ENCODE measurements around the gene ARFGEF2. TPM values are rescaled to one million over a fixed set of nuclear protein-coding genes. Genes with fewer than 3 reads are reported as not detected.

The ARFGEF2 gene
- total RNA-seq, result 47.1 and 50.5 TPM in 2 replicates

DNA sequence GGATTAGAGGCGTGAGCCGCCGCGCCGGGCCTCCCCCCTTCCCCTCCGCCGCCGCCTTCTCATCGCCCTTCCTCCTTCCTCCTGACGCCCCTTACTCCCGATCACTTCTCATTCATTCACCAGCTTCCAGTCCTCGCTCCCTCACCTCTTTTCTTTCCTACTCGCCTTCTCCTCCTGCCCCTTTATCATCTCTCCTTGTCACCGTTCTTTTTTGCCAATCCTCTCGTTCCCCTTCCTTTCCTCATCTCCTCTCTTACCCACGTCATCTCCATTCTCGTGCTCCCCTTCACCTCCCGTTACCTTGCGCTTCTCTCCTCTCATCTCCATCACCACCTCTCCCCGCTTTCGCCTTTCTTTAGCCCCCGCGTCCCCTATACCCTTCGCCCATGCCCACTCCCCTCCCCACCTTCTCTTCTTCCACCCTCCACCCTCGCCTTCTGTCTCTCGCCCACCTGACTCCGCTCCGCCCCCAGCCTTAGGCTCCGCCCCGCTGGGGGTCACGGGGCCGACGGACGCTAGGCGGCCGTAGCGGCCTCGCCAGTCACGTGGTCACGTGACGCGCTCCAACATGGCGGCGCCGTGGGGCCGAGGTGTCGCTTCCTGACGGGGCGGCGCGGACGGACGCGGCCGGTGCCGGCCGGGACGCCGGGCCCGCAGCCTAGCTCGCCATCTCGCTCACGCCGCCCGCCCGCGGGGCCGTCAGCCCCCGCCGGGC, at the start of gene ARFGEF2:
ARFGEF2 (plus strand) TSS at position 544 of the 715 bp plus-strand sequence. CDS start 179 bp downstream, outside the sequence.

GRCh38 chr20:49046087-49046900, 124.8 kb downstream of the ARFGEF2 start, which contains the start of gene CSE1L:
Gene CSE1L, plus strand, starts transcription at chr20:49046312. Its CDS starts 12,152 bp downstream, at chr20:49058464.

Other genes starting within 250 kb of the ARFGEF2 start
- 8.1 and 13.1 TPM in 2 replicates for gene PREX1, start 93.7 kb upstream of the ARFGEF2 start, total RNA-seq
- 41.5 and 47.1 TPM in 2 replicates for gene CSE1L, start 124.6 kb downstream of the ARFGEF2 start, total RNA-seq